ENCODE measurements around the gene LUC7L. TPM values are rescaled to one million over a fixed set of nuclear protein-coding genes. Genes with fewer than 3 reads are reported as not detected.
"Not testable (repeated sequence)": the region's sequence is repeated elsewhere in the genome, so short reads cannot be mapped to it uniquely, and the experiment has no call there.

Gene LUC7L
- total RNA-seq, 2 donors from 2014 or later: 137 to 142 TPM

- peaks cover 33% of the 10 kb centered on the region for H3K27me3 Mint-ChIP-seq
- peak overlapping the region; percentile 73 for H3K4me3 Mint-ChIP-seq
- ATAC-seq: no peak
- peaks cover 3% of the 10 kb centered on the region for H3K4me1 Mint-ChIP-seq
- DNase-seq: no peak
- H3K9me3 ChIP-seq (ENCODE audit: control insufficient read depth, low read length, poor library complexity, severe bottlenecking): no peaks in the 10 kb centered on the region
- H3K36me3 Mint-ChIP-seq (ENCODE audit: low read depth): no peaks in the 10 kb centered on the region
- no peak overlapping the region for H3K27ac Mint-ChIP-seq
Measured at GRCh38 chr16:179211-180092, 49.8 kb downstream of the LUC7L start.

GRCh38 chr16:178668-179015 lies 50.6 kb downstream of the LUC7L start:
- DNase-seq (no peak), ATAC-seq (no peak)
- H3K27ac Mint-ChIP-seq: no peak overlapping the region
- H3K27me3 Mint-ChIP-seq: peaks cover 36% of the 10 kb centered on the region
- no peaks in the 10 kb centered on the region for H3K9me3 ChIP-seq (ENCODE audit: control insufficient read depth, low read length, poor library complexity, severe bottlenecking)
- H3K4me3 Mint-ChIP-seq: no peak overlapping the region
- H3K4me1 Mint-ChIP-seq: peaks cover 4% of the 10 kb centered on the region
- H3K36me3 Mint-ChIP-seq (ENCODE audit: low read depth): no peaks in the 10 kb centered on the region

DNA sequence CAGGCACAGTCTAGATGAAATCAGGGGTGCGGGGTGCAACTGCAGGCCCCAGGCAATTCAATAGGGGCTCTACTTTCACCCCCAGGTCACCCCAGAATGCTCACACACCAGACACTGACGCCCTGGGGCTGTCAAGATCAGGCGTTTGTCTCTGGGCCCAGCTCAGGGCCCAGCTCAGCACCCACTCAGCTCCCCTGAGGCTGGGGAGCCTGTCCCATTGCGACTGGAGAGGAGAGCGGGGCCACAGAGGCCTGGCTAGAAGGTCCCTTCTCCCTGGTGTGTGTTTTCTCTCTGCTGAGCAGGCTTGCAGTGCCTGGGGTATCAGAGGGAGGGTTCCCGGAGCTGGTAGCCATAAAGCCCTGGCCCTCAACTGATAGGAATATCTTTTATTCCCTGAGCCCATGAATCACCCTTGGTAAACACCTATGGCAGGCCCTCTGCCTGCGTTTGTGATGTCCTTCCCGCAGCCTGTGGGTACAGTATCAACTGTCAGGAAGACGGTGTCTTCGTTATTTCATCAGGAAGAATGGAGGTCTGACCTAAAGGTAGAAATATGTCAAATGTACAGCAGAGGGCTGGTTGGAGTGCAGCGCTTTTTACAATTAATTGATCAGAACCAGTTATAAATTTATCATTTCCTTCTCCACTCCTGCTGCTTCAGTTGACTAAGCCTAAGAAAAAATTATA lies 51.1 kb downstream of the LUC7L start:
- Mint-ChIP-seq H3K4me1 (peaks cover 6% of the 10 kb centered on the region), H3K36me3 (ENCODE audit: low read depth) (no peaks in the 10 kb centered on the region), H3K4me3 (peak overlapping the region; percentile 60), H3K27ac (no peak overlapping the region), H3K27me3 (peaks cover 36% of the 10 kb centered on the region)
- no peak for ATAC-seq
- H3K9me3 ChIP-seq (ENCODE audit: control insufficient read depth, low read length, poor library complexity, severe bottlenecking): no peaks in the 10 kb centered on the region
- no peak for DNase-seq

DNA sequence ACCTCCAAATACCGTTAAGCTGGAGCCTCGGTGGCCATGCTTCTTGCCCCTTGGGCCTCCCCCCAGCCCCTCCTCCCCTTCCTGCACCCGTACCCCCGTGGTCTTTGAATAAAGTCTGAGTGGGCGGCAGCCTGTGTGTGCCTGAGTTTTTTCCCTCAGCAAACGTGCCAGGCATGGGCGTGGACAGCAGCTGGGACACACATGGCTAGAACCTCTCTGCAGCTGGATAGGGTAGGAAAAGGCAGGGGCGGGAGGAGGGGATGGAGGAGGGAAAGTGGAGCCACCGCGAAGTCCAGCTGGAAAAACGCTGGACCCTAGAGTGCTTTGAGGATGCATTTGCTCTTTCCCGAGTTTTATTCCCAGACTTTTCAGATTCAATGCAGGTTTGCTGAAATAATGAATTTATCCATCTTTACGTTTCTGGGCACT lies 51.8 kb downstream of the LUC7L start:
- ATAC-seq (no peak), DNase-seq (no peak)
- H3K27ac Mint-ChIP-seq: no peak overlapping the region
- peak overlapping the region; percentile 60 for H3K4me3 Mint-ChIP-seq
- no peaks in the 10 kb centered on the region for H3K36me3 Mint-ChIP-seq (ENCODE audit: low read depth)
- H3K9me3 ChIP-seq (ENCODE audit: control insufficient read depth, low read length, poor library complexity, severe bottlenecking): no peaks in the 10 kb centered on the region
- peaks cover 6% of the 10 kb centered on the region for H3K4me1 Mint-ChIP-seq
- peaks cover 36% of the 10 kb centered on the region for H3K27me3 Mint-ChIP-seq

GRCh38 chr16:176477-177382 lies 52.5 kb downstream of the LUC7L start, which contains the start of gene HBA1:
HBA1 (plus strand) TSS chr16:176680; CDS start chr16:176717, 37 bp downstream.
- H3K9me3 ChIP-seq (ENCODE audit: control insufficient read depth, low read length, poor library complexity, severe bottlenecking); DNase-seq; H3K4me1 Mint-ChIP-seq; H3K27ac Mint-ChIP-seq; H3K36me3 Mint-ChIP-seq (ENCODE audit: low read depth): not testable (repeated sequence)
- Mint-ChIP-seq H3K27me3 (peaks cover 39% of the 10 kb centered on the region), H3K4me3 (peak within 1 kb of the TSS; percentile 77)
- ATAC-seq: peak; percentile 48

GRCh38 chr16:176006-176405 lies 53.2 kb downstream of the LUC7L start:
- not testable (repeated sequence) for H3K36me3 Mint-ChIP-seq (ENCODE audit: low read depth); ATAC-seq; H3K4me1 Mint-ChIP-seq; H3K9me3 ChIP-seq (ENCODE audit: control insufficient read depth, low read length, poor library complexity, severe bottlenecking); DNase-seq; H3K27ac Mint-ChIP-seq; H3K4me3 Mint-ChIP-seq
- H3K27me3 Mint-ChIP-seq: peaks cover 44% of the 10 kb centered on the region

DNA sequence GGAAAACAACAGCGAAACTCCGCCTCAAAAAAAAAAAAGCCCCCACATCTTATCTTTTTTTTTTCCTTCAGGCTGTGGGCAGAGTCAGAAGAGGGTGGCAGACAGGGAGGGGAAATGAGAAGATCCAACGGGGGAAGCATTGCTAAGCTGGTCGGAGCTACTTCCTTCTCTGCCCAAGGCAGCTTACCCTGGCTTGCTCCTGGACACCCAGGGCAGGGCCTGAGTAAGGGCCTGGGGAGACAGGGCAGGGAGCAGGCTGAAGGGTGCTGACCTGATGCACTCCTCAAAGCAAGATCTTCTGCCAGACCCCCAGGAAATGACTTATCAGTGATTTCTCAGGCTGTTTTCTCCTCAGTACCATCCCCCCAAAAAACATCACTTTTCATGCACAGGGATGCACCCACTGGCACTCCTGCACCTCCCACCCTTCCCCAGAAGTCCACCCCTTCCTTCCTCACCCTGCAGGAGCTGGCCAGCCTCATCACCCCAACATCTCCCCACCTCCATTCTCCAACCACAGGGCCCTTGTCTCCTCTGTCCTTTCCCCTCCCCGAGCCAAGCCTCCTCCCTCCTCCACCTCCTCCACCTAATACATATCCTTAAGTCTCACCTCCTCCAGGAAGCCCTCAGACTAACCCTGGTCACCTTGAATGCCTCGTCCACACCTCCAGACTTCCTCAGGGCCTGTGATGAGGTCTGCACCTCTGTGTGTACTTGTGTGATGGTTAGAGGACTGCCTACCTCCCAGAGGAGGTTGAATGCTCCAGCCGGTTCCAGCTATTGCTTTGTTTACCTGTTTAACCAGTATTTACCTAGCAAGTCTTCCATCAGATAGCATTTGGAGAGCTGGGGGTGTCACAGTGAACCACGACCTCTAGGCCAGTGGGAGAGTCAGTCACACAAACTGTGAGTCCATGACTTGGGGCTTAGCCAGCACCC lies 54.0 kb downstream of the LUC7L start:
- no peaks in the 10 kb centered on the region for H3K9me3 ChIP-seq (ENCODE audit: control insufficient read depth, low read length, poor library complexity, severe bottlenecking)
- H3K27ac Mint-ChIP-seq: no peak overlapping the region
- ATAC-seq (no peak), DNase-seq (no peak)
- H3K4me3 Mint-ChIP-seq: peak overlapping the region; percentile 77
- H3K27me3 Mint-ChIP-seq: peaks cover 51% of the 10 kb centered on the region
- peaks cover 6% of the 10 kb centered on the region for H3K4me1 Mint-ChIP-seq
- H3K36me3 Mint-ChIP-seq (ENCODE audit: low read depth): no peaks in the 10 kb centered on the region

DNA sequence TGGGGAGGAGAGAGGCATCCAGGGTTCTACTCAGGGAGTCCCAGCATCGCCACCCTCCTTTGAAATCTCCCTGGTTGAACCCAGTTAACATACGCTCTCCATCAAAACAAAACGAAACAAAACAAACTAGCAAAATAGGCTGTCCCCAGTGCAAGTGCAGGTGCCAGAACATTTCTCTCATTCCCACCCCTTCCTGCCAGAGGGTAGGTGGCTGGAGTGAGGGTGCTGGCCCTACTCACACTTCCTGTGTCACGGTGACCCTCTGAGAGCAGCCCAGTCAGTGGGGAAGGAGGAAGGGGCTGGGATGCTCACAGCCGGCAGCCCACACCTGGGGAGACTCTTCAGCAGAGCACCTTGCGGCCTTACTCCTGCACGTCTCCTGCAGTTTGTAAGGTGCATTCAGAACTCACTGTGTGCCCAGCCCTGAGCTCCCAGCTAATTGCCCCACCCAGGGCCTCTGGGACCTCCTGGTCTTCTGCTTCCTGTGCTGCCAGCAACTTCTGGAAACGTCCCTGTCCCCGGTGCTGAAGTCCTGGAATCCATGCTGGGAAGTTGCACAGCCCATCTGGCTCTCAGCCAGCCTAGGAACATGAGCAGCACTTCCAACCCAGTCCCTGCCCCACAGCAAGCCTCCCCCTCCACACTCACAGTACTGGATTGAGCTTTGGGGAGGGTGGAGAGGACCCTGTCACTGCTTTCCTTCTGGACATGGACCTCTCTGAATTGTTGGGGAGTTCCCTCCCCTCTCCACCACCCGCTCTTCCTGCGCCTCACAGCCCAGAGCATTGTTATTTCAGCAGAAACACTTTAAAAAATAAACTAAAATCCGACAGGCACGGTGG lies 55.1 kb downstream of the LUC7L start:
- H3K9me3 ChIP-seq (ENCODE audit: control insufficient read depth, low read length, poor library complexity, severe bottlenecking); H3K36me3 Mint-ChIP-seq (ENCODE audit: low read depth); H3K27ac Mint-ChIP-seq; ATAC-seq; DNase-seq; H3K4me1 Mint-ChIP-seq: not testable (repeated sequence)
- peaks cover 49% of the 10 kb centered on the region for H3K27me3 Mint-ChIP-seq
- peak overlapping the region; percentile 77 for H3K4me3 Mint-ChIP-seq

GRCh38 chr16:173211-173854 lies 55.9 kb downstream of the LUC7L start:
- not testable (repeated sequence) for H3K27ac Mint-ChIP-seq; H3K9me3 ChIP-seq (ENCODE audit: control insufficient read depth, low read length, poor library complexity, severe bottlenecking); DNase-seq; ATAC-seq; H3K36me3 Mint-ChIP-seq (ENCODE audit: low read depth); H3K4me1 Mint-ChIP-seq
- H3K27me3 Mint-ChIP-seq: peaks cover 54% of the 10 kb centered on the region
- peak overlapping the region; percentile 55 for H3K4me3 Mint-ChIP-seq

GRCh38 chr16:172374-172941 lies 56.8 kb downstream of the LUC7L start, which contains the start of gene HBA2:
HBA2 (plus strand) TSS chr16:172876; CDS start chr16:172913, 37 bp downstream.
- H3K4me3 Mint-ChIP-seq: peak within 1 kb of the TSS; percentile 55
- H3K27me3 Mint-ChIP-seq: peaks cover 49% of the 10 kb centered on the region
- H3K9me3 ChIP-seq (ENCODE audit: control insufficient read depth, low read length, poor library complexity, severe bottlenecking); H3K36me3 Mint-ChIP-seq (ENCODE audit: low read depth); DNase-seq; H3K27ac Mint-ChIP-seq; H3K4me1 Mint-ChIP-seq: not testable (repeated sequence)
- ATAC-seq: peak; percentile 59

DNA sequence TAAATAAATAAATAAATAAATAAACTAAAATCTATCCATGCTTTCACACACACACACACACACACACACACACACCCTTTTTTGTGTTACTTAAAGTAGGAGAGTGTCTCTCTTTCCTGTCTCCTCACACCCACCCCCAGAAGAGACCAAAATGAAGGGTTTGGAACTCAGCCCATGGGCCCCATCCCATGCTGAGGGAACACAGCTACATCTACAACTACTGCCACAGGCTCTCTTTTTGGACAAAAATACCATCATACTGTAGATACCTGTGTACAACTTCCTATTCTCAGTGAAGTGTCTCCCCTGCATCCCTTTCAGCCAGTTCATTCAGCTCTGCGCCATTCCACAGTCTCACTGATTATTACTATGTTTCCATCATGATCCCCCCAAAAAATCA lies 58.5 kb downstream of the LUC7L start:
- H3K27ac Mint-ChIP-seq: no peak overlapping the region
- peaks cover 56% of the 10 kb centered on the region for H3K27me3 Mint-ChIP-seq
- no peaks in the 10 kb centered on the region for H3K36me3 Mint-ChIP-seq (ENCODE audit: low read depth)
- DNase-seq (no peak), ATAC-seq (no peak)
- H3K9me3 ChIP-seq (ENCODE audit: control insufficient read depth, low read length, poor library complexity, severe bottlenecking): no peaks in the 10 kb centered on the region
- peaks cover 11% of the 10 kb centered on the region for H3K4me1 Mint-ChIP-seq
- H3K4me3 Mint-ChIP-seq: no peak overlapping the region

Measured in T-helper 17 cell (primary cell).